ENCODE measurements around the gene SORL1-AS1.

GRCh38 chr11:121478226-121478894, 25.6 kb upstream of the SORL1-AS1 start:
- no peak for TF ChIP-seq CTCF (IDR thresholded peaks at IDR 0.05; ENCODE audit: insufficient read depth, low read length)
- TF ChIP-seq POLR2AphosphoS5 (IDR thresholded peaks at IDR 0.05; ENCODE audit: low read depth), result no peak
- no peak for TF ChIP-seq SPI1 (IDR thresholded peaks at IDR 0.05; ENCODE audit: borderline replicate concordance, low read depth)
- TF ChIP-seq GABPA (IDR thresholded peaks at IDR 0.05; ENCODE audit: low read depth), result no peak
